ENCODE results near the gene GRIK4.
A peak's percentile ranks its signal among the peaks of the same experiment; 100 is the strongest.

GRIK4 gene

DNA sequence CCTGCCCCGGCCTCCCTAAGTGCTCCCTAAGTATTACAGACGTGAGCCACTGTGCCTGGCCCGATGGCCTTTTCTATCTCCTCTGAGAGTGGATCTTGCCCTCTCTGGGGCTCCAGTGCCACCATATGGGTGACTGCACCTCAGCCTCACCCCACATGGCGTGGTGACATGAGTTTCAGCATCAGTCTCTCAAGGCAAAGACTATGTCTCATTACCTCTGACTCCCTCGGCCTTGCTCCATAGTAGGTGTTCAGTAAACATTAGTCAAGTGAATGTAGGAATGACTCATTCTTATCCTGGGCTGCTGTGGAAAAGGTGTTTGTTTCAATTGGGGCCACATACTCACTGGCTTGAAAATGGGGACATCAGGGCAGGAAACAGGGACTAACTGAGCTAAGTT is 168.8 kb downstream of the GRIK4 start:
- no peak for DNase-seq (ENCODE audit: low read depth)
- H3K4me3 ChIP-seq (ENCODE audit: low read length), result no peak overlapping the region
- TF ChIP-seq, protein P1, sequence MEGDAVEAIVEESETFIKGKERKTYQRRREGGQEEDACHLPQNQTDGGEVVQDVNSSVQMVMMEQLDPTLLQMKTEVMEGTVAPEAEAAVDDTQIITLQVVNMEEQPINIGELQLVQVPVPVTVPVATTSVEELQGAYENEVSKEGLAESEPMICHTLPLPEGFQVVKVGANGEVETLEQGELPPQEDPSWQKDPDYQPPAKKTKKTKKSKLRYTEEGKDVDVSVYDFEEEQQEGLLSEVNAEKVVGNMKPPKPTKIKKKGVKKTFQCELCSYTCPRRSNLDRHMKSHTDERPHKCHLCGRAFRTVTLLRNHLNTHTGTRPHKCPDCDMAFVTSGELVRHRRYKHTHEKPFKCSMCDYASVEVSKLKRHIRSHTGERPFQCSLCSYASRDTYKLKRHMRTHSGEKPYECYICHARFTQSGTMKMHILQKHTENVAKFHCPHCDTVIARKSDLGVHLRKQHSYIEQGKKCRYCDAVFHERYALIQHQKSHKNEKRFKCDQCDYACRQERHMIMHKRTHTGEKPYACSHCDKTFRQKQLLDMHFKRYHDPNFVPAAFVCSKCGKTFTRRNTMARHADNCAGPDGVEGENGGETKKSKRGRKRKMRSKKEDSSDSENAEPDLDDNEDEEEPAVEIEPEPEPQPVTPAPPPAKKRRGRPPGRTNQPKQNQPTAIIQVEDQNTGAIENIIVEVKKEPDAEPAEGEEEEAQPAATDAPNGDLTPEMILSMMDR (conservative IDR thresholded peaks at IDR 0.05; ENCODE audit: low read depth, low read length), result no peak

DNA sequence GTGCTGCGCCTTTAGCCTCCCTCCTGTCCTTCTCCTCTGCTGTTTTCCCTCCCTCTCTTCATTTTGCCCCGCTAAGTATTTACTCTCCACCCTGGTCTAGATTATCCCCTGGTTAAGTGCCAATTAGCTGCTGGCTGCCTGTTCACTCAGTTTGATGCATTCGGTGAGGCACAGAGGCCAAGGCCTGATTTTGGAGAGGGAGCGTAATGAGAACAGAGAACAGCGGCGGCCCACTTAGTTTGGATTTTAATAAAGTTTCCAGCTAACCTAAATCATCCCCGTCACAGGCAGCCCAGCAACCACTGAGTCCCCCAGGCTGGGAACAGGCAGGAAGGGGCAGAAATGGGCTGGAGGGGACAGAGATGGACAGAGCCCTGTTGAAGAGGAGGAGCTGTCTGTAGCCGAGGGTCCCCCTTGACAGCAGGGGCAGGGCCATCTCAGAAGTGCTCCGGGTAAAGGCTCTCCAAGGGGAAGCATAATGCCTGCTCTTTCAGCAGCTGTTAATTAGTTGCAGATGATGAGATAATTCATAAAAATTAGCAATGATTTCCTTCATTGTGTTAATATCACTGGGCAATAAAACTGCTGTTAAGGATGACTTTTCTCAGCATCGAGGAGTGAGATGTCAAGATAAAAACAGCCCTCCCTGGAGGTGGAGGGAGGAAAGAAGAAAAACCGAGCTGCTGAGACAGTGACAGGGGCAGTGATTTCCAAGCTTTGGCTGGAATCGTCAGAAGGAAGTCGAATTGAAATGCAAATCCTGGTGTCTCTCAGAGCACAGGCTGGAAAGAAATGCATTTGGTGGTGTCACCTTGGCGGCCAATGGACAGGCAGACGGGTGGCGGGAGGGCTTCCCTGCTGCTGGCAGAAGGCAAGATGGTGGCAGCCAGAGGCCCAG is 170.1 kb downstream of the GRIK4 start:
- no peak for DNase-seq (ENCODE audit: low read depth)
- TF ChIP-seq, protein P1 (conservative IDR thresholded peaks at IDR 0.05; ENCODE audit: low read depth, low read length), result no peak
- no peak overlapping the region for H3K4me3 ChIP-seq (ENCODE audit: low read length)

DNA sequence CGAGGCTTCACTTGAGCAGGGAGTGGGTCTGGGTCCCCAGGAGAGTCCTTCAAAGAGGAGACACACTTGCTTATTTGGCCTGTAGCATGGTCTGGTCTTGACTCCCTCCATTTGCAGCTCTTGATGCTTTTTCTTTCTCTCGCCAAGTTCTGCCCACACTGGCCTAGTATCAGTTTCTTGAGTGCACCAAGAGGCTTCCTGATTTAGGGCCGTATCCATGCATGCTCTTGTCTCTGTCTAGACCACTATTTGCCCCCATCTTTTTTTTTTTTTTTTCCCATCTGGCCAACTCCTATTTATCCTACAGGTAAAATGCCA is 170.7 kb downstream of the GRIK4 start:
- no peak for DNase-seq (ENCODE audit: low read depth)
- TF ChIP-seq, protein P1 (conservative IDR thresholded peaks at IDR 0.05; ENCODE audit: low read depth, low read length), result no peak
- H3K4me3 ChIP-seq (ENCODE audit: low read length), result no peak overlapping the region

DNA sequence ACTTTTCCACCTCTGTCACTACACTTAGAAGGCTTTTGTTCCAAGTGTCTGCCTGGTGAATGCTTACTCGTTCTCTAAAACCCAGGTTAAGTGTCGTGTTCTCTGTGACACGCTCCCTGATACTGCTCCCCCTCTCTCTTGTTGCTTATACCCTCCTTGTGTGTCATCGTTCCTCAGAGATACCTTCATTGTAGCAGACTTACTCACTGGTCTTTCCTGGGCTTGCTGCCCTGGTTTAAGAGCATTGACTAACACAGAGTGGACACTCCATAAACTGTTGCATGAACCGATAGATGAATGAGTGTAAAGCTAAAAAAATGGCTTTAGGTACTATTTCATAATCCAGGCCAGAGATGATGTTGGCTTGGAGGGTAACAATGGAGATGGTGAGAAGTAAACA is 171.3 kb downstream of the GRIK4 start:
- DNase-seq (ENCODE audit: low read depth), result no peak
- TF ChIP-seq, protein P1 (conservative IDR thresholded peaks at IDR 0.05; ENCODE audit: low read depth, low read length), result no peak
- no peak overlapping the region for H3K4me3 ChIP-seq (ENCODE audit: low read length)

DNA sequence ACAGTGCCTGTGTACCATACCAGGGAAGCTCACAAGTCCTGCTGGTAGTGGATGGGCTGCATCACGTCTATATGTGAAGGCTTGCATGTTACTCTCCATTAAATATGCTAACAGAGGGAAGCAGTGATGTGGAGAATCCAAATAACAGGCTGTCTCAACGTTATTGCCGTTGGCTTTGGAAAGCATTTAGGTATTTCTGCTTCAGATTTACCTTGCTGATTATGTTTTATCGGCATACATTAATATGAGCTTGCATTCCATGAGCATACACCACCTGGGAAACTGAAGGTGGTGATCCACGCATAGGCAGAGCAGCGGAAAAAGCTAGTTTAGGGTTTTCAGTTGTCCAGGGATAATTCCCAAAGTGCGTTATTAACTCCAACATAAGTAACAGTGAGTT is 175.0 kb downstream of the GRIK4 start:
- DNase-seq (ENCODE audit: low read depth), result no peak
- H3K4me3 ChIP-seq (ENCODE audit: low read length), result no peak overlapping the region
- TF ChIP-seq, protein P1 (conservative IDR thresholded peaks at IDR 0.05; ENCODE audit: low read depth, low read length), result no peak

DNA sequence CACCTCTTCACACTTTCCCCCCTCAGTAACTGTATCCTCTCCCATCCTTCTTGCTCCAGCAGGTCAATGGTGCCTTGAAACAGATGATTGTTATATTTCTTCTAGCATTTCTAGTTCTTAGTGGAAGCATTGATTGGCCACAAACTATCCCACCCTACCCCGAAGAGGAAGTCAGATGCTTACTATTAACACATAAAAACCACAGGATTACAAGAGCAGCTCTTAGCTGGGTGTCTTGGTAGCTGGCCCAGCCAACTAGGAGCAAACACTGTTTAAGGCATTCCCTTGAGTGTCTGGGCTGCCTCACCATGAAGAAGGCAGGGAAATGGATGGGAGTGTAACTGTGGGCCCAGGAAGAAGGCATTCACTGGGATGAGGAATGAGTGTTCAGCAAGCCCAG is 176.6 kb downstream of the GRIK4 start:
- TF ChIP-seq, protein P1 (conservative IDR thresholded peaks at IDR 0.05; ENCODE audit: low read depth, low read length), result no peak
- H3K4me3 ChIP-seq (ENCODE audit: low read length), result no peak overlapping the region
- peak; percentile 8 for DNase-seq (ENCODE audit: low read depth)

DNA sequence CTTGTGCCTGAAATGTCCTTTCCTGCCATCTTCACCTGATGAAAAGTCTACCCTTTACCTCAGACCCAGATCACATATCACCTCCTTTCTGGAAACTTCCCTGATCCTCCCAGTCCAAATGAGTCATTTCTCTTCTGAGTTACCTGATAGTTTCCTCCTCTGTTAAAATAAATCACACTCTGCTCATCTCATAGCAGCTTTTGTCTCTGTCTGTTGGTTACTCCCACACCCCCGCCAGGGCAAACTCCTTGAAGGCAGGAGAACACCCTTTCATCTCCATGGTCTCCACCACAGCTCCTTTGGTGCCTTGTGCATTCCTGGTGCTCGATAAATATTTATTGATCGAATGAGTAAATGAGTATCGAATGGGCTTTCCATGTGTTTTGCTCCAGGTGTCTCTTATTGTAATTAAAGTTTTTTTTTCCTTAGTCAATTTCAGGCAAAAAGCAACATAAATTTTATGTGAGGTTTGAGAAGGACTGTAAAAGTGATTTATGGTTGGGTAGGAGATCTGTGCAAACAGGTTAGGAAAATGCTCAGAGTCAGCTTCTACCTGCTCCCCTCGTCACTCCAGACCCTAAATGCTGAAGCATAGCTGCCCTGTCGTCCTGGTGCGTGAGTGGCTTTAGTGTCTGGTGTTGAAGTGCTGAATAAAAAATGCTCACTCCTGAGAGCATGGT is 178.2 kb downstream of the GRIK4 start:
- TF ChIP-seq, protein P1 (conservative IDR thresholded peaks at IDR 0.05; ENCODE audit: low read depth, low read length), result no peak
- no peak for DNase-seq (ENCODE audit: low read depth)
- H3K4me3 ChIP-seq (ENCODE audit: low read length), result no peak overlapping the region

Measured in retinal pigment epithelial cell (primary cell).